Epidermal melanocyte (primary cell): ENCODE data around the gene GNG7.
"Not testable (repeated sequence)": the region's sequence is repeated elsewhere in the genome, so short reads cannot be mapped to it uniquely, and the experiment has no call there.

ENCODE experiments used
- DNase-seq: peaks from one replicate; pipeline ENCODE4 v3.0.0; 2011; ENCODE audit warnings: low spot score; ENCODE audit not compliant: insufficient read length

GNG7 gene

GRCh38 chr19:2469102-2469914, 233.2 kb downstream of the GNG7 start:
- peak; percentile 13 for DNase-seq

- no peak for DNase-seq
Observed at GRCh38 chr19:2468596-2468995, 233.9 kb downstream of the GNG7 start.

- DNase-seq = no peak
Observed at GRCh38 chr19:2464389-2464788, 238.1 kb downstream of the GNG7 start.

DNA sequence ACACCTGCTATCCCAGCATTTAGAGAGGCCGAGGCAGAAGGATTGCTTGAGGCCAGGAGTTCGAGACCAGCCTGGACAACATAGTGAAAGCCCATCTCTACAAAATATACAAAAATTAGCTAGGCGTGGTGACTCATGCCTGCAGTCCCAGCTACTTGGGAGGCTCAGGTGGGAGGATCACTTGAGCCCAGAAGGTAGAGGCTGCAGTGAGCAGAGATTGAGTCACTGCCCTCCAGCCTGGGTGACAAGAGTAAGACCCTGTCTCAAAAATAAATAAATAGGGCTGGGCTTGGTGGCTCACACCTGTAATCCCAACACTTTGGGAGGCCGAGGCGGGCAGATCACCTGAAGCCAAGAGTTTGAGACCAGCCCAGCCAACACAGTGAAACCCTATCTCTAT, 238.8 kb downstream of the GNG7 start:
- not testable (repeated sequence) for DNase-seq

DNA sequence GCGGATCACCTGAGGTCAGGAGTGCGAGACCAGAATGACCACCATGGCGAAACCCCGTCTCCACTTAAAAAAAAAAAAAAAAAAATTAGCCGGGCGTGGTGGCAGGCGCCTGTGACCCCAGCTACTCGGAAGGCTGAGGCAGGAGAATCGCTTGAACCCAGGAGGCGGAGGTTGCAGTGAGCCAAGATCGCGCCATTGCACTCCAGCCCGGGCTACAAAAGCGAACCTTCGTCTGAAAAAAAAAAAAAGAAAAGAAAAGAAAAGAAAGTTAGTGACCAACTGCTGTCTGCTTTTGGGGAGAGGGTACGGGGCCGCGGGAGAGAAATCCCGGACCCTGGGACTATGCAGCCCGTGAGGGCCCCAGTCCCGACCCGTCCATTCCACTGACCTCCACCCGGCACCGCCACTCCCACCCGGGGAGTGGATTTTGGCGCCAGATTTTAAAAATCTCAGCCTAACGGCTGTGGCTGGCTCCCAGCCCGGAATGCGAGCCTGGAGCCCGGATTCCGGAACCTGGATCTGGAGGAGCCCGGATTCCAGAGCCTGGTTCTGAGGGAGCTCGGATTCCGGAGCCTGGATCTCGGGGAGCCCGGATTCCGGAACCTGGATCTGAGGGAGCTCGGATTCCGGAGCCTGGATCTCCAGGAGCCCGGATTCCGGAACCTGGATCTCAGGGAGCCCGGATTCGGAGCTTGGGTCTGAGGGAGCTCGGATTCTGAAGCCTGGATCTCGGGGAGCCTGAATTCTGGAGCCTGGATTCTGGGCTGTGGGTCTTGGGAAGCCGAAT, 239.7 kb downstream of the GNG7 start:
- DNase-seq = peak; percentile 86

DNA sequence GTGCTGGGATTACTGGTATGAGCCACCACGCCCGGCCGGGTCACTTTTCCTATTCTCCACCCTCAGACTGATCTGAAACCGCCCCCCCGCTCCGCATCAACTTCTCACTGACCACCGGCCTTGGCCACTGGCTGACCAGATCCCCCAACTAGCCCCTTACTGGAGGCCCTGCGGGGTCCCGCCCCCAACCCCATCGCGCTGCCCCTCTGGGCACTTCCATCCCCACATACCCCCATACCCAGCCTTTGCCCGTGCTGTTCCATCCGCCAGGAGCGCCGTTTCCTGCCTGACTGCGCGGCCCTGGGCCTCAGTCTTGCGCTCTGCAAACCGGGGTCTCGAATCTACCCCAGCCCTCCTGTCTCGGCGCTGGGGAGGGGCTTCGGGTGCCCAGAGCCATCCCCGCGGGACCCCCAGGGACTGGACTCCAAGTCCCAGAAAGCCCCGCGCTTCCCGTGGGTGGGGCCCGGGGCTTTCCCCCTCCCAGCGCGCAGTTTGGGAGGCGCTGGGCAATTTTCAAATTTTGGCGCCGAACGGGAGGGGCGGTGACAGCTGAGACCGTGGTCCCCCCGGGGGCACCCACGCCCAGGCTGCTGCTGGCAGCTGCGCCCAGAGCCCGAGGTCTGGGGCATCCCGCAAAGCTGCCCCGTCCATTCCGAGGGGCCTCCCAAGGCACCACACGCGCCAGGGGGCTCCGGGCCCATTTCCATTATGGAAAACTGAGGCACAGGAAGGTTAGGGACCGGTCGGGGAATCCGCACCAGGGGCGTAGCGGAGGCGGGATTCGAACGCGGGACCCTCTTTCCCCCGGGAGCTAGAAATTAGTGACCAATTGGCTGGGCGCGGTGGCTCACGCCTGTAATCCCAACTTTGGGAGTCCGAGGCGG, 240.5 kb downstream of the GNG7 start:
- peak; percentile 83 for DNase-seq
